ENCODE data around the gene ANKRD40.
A peak's percentile ranks its signal among the peaks of the same experiment; 100 is the strongest.
"Not testable (repeated sequence)": the region's sequence is repeated elsewhere in the genome, so short reads cannot be mapped to it uniquely, and the experiment has no call there.

Gene ANKRD40

DNA sequence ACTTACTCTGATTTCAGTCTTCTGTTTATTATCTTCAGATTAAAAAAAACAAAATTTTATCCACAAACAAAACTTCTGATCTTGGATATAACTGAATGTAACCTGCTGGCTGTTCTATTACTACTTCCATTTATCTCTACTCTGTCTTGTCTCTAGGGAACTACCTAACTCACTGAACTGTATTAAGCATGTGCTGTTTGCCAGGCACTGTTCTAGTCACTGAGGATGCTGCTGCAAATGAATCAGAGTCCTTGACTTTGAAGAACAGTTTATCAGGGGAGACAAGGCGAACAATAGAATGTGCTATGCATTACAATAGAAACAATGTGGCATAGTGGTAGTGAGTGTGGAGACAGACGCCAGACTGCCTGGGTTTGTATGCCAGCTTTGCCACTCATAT, 2.3 kb upstream of the ANKRD40 start:
- DNase-seq: no peak

GRCh38 chr17:50709053-50709452, 1.3 kb upstream of the ANKRD40 start:
- DNase-seq: not testable (repeated sequence)

DNA sequence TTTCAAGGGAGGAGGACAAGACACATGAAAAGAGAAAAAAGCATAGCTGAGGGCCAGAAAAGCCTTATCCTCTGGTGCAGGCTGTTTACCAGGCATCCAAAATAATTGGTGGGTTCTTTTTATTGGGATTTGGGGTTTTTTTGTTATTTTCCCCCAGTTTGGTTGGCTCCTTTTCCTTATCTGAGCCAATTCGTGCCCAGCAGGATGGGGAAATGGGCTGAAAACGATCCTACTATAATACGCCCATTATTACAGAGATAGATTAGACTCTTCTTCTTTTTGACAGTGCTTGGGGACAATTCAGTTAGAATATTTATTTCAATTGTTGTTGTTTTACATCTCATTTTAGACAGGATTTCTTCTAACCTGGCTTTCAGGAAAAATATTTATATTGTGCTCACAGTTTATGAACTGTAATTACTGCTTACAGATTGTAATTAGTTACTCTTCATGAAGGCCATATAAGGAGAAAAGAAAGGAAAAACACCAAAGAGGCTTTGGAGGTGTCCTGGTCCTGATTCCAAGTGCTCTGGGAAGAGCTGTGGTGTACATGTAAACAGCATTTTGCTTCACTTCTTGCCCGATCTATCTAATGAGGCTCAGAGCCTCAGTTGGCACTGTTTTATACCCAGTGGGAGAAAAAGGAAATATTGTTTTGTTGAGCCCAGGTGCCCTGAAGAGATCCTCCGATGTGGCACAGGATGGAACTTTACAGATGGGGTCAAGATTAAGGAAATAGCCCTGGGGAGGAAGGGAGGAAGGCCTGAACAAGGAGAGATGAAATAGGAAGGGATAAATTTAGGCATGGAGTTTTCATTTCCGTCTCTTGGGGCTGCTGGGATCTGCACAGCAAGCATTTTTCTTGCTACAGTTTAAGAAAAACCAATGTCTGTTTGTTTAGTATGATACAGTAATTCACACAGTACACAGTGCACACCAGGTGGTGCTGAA, 611 bp upstream of the ANKRD40 start:
- peak; percentile 58 to 73 for DNase-seq

DNA sequence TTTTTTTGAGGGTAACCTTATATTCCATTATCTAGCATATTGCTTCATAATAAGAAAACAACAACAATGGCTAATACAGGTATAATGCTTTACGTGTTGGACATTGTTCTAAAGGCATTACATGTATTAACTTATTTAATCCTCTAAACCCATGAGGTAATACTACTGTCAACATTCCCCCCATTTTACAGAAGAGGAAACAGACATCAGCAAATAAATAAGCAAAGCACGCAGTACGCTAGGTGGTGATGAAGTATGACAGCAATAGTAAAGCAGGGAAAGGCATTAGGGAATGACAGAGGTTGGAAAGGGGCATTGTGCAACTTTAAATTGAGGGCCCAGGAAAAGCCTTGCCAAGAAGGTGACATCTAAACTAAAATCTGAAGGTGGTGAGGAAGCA, 4.6 kb downstream of the ANKRD40 start:
- no peak for DNase-seq

DNA sequence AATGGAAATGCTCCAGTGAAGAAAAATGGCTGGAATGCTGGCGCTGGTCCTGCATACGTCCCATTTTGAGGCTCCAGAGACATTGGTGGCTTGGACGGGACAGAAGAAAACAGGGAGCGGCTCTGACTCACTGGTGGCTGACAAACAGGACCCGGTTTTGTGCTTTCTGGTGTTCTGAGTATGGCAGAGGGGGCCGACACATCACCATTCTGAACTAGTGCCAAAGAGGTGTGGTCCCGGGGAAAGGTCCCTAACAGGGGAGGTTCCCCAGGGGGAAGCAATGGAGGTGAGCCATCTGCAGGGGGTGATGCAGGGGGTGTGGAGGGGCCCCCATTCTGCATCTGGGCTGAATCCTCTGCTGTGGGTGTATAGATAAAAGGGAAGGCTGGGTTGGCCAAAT, 8.3 kb downstream of the ANKRD40 start:
- DNase-seq: no peak

DNA sequence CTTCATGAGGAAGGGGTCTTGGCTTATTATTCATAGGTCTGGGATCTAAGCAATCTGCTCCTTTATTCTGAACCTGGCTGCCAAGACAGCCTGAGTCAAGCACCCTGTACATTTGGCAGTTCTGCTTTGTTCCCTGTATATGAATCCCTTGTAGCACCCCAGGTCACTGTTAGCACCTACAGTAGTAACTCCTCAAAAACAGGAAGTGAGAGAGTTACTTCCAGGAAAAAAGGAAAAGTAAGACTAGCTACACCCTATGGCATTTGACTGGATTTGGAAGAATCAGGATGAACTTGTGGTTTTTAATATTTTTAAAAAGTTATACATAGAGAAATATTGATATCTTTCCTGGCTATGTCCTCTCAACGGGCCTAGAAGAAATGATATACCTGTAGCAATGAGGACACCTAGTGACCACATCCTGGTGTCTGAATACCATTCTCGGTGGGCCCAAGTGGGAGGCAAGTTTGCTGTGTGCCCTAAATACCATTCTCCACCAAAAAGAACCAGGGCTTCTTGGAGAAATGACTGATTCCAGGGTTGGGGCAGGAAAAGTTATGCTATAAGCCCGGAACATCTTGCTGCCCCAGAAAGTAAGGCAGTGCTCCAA, 9.9 kb downstream of the ANKRD40 start:
- DNase-seq: no peak

DNA sequence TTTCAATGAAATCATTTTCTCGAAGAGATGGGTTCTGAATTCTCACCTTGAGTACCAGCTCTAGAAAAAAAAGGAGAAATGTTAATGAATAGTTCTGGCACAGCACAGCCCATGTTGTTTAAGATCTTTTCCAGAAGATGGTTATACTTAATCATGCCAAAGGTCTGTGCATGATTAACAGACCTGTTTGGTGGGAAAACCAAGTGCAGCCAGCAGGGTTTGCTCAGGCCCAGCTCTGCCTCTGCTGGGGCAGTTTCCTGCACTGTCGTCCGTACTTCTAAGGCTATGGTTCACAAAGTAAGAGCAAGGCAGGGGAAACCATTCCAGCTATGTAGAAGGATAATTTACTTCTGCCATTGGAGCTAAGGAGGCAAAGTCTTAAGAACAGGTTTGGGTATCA, 10.7 kb downstream of the ANKRD40 start:
- DNase-seq: no peak

GRCh38 chr17:50696365-50696879, 11.3 kb downstream of the ANKRD40 start:
- DNase-seq: no peak

DNA sequence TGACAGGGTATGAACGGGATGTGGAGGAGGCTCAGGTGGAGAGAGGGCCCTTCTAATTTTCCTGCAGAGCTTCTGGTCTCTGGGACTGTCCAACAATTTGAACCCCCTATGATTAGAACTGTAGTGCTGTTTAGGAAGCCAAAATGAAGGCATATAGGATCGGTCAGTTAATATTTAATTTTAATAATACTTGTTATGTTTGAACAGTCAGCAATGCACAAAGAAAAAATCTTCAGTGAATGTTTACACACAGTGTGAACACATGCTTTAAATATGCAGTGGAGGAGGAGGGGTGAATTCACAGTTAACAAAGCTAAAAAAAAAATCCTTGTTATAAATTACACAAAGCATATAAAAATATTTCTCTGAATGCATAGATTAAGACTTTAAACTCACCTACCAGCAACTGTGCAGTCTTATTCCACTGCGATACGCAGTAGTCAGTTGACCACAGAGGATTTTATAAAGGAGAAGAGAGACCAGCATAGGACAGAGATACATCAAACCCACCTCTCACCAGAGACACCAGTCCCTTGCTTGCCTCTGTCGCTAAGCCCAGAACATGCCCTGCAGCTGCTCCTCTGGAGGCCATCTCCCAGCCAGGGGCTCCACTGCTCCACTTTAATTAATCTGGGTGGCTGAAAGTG, 14.6 kb downstream of the ANKRD40 start:
- peak; percentile 20 to 60 for DNase-seq

GRCh38 chr17:50692448-50693035, 15.2 kb downstream of the ANKRD40 start:
- DNase-seq: peak; percentile 49 to 76

DNA sequence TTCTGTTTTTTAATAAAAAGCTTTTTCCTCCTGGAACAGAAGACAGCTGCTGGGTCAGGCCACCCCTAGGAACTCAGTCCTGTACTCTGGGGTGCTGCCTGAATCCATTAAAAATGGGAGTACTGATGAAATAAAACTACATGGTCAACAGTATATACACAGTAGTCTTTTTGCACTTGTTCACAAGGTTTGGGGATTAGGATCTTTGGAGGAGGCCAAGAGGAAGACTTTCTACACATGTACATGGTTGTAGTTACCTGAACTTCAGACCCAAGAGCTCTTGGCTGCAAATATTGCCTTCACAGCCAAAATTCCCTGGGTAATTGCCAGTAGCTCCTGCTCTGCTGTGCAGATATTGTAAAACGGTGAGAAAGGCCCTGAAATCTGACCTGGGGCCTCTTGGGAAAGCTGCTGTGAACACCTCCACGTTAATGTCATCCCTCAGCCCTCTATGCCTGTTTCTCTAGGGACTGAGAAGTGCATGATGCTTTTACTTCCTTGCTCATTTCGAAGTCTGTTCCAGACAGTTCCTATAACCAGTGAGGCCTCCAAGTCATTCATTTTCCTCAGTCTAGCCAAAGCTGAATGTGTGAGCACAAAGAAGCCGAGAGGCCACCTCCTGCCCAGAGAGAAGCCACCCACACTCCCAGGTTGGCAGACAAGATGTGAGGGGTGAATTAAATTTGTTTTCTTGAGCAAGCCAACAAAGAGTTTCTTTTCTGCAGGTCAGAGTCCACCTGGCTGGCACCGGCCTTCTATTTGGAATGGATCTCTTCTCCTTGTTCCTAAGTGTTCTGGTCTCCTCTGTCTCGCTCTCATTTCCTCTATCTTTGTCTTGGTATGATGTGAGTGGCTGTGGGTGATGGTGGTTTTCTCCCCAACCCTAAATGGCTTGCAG, 15.9 kb downstream of the ANKRD40 start:
- no peak for DNase-seq

DNA sequence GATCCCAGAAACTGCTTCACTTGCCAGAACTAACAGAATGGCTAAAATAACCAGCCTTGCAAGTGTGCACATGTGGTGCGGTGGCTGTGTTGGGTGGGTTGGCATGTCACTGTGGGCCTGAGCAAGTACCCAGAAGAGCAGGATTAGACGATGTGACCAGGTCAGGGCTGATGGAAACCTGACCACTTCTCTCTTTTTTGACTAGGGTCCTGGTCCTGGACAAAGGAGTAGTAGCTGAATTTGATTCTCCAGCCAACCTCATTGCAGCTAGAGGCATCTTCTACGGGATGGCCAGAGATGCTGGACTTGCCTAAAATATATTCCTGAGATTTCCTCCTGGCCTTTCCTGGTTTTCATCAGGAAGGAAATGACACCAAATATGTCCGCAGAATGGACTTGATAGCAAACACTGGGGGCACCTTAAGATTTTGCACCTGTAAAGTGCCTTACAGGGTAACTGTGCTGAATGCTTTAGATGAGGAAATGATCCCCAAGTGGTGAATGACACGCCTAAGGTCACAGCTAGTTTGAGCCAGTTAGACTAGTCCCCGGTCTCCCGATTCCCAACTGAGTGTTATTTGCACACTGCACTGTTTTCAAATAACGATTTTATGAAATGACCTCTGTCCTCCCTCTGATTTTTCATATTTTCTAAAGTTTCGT, 16.7 kb downstream of the ANKRD40 start:
- no peak for DNase-seq

DNA sequence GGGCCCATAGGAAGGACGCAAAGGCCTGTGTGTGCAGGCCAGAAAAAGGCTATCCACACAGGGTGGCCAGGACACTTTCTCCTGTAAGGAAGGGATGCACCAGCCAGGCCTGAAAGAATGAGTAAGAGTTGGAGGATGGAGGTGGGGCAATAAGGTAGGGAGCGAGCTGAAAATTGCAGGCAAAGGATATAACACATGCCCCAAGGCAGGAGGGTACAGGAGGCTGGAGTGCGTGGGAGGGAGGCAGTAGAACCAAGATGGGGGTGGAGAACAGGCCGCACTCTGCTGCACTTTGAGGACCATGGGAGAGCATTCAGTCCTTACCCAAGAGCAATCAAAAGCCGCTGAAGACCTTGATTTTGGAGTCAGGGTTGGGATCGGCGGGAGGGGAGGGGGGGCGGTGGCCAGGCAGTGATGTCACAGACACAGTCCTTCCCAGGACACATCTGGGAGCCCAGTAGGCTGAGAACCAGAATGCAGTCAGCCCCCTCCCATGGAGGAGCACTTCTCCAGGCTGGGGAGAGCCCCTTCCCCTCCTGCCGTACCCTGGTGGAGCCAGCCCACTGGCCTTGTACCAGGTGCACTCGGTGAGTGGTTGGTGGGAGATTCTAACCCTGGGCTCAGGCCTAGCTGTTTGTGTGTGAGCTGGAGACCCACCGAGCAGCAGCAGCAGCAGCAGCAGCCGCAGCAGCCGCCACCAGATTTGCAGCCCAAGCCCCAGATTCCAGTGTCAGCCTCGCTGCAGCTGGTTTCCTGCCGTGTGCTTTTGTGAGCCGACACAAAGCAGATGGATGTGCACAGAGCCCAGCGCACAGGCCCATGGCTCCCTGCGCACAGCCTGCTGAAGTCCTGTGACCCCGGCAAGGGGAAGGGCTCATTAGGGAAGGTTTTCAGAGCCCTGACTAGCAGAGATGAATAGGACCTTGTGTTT, 17.5 kb downstream of the ANKRD40 start:
- DNase-seq: no peak

DNA sequence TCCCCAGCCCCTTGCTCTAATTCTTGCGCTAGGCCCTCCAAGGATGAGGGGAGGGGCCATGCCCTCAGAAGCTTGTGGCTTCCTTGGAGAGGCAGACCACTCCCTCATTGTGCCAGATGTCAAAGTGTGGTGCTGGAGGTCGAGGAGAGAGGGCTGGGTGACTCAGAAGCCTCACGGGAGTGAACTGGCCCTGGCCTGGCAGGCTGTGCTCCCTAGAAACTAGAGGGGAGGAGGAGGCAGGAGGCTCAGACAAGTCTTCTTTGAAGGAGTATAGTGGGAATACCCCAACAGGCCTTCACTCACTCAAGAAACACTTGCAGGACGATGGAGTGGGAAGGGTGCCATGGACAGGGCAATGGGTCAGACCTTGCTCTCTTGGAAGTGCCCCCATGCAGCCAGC, 18.5 kb downstream of the ANKRD40 start:
- no peak for DNase-seq

- DNase-seq: no peak
These were observed 19.5 kb downstream of the ANKRD40 start for GRCh38 chr17:50688245-50688644.

DNA sequence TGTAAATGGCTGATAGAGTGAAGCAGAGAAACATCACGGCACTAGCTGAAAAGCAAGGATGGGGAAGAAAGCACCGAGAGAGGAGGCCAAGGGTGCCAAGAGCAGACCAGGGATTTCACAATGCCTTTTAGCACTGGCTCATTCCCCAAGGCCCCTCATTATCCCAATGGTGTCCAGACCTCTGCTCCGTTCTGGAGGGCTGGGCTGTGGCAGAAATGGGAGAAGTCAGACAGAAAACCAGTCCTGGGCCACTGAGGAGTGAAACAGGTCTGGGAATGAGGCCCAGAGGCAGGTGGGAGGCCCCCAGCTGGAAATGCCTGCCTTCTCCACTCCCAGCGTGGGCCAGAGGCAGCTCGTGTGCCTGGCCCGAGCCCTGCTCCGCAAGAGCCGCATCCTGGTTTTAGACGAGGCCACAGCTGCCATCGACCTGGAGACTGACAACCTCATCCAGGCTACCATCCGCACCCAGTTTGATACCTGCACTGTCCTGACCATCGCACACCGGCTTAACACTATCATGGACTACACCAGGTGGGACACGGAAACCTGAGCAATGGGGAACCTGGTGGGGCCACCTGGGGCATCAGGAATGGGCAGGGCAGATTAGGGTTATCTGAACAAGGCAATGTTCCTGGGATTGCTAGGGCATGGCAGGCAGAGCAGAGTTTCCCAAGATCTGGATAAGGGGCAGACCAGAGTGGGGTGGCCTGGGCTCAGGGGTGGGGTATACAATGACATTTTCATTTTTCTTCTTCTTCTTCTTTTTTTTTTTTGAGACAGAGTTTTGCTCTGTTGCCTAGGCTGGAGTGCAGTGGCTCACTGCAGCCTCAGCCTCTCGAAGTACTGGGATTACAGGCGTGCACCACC, 20.3 kb downstream of the ANKRD40 start:
- DNase-seq: peak in 1 of 2 experiments; percentile 40

DNA sequence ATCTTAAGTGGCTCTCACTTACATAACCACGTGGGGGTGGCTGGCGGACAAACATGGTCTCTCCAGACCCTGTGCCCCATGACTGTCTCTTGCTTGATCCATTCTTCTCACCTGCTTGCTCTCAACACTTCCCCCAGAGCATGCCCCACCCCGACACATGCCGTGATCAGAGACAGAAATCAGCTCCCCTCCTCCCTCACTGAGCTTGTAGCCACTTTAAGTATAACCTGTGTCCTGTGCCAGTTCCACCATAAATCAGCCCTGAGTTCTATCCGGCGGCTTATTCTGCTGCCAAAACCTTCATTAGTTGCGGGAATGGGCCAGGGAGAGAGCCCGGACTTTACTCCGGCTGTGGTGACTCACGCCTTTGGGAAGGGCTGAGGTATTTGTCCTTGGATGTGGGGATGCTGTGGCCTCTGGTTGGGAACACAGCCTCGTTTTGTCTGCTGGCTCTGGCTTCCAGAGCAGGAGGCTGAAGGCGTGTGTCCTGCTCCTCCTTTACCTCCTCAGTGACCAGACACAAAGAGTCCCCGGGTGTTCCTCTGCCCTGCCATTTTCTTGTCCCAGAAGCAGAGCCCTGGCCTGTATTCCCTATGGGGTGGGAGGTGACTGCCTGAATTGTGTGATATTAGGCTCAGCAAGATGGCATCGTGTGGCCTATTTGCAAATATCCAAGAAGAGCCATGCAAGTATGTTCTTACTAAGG, 21.1 kb downstream of the ANKRD40 start:
- DNase-seq: no peak

DNA sequence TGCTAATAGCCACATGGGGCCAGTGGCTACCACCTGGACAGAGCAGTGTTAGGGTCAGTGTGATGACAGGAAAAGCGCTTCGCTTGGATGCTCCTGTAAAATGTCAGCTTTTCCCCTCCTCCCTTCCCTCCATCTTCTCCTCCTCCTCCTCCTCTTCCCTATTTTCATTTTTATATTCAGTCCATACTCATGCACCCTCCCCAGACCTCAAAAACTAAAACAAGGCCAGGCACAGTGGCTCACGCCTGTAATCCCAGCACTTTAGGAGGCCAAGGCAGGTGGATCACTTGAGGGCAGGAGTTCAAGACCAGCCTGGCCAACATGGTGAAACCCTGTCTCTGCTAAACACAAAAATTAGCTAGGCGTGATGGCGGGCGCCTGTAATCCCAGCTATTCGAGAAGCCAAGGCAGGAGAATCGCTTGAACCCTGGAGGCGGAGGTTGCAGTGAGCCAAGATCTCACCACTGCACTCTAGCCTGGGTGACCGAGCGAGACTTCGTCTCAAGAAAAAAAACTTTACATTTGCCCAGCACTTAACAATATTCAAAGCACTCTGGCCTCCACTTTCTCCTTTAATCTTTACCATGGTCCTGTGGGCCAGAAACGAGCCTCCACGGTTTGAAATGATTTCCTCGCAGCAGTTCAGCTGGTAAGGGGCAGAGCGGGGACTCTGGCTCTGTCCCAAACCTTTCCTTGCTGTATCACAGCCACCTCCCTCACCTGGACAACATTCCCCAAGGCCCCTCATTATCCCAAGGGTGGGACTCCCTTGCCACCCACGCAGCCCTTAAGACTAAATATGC, 21.8 kb downstream of the ANKRD40 start:
- DNase-seq: no peak

Measured in NCI-H526 (cell line).